GM12892 (cell line): ENCODE results near the gene GSG1L.

Experiments used
- DNase-seq: peaks from one replicate; pipeline ENCODE4 v3.0.0; 2011; ENCODE audit not compliant: insufficient read length
- FAIRE-seq: peaks from 2 replicates; lab custom pipeline; 2011; peaks lifted over from hg19 to GRCh38; lab: Jason Lieb, UNC
- POLR2A ChIP-seq: IDR thresholded peaks from 2 replicates; pipeline ENCODE4 v1.6.1; 2011; ENCODE audit warnings: low read depth, low read length, control low read depth
- POLR2AphosphoS5 ChIP-seq: IDR thresholded peaks from 2 replicates; pipeline ENCODE4 v1.6.1; 2011; ENCODE audit warnings: low read depth, low read length, control low read depth
- TAF1 ChIP-seq: IDR thresholded peaks from 2 replicates; pipeline ENCODE4 v1.6.1; 2011; ENCODE audit warnings: low read depth, mild to moderate bottlenecking, control low read depth, low read length, borderline replicate concordance

The GSG1L gene

DNA sequence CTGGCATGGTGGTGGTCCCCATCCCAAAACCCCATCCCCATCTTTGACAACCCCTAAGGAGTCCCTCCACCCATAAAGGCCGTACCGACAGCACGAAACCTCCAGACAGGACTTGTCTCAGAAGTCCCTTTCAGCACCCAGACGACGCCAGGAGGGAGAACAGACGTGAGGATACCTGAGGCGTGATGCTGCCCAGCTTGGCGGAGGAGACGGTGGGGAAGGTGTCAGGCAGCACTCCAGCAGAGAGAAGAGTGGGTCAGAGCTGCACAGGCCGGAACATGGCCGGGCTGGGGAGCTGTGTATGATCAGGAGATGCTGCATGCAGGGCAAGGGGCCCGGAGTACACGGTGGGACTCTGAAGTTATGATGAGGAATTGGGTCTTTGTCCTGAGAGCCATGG is 244.2 kb downstream of the GSG1L start:
- FAIRE-seq = no peak
- DNase-seq = no peak
- TF ChIP-seq POLR2A (no peak), POLR2AphosphoS5 (no peak), TAF1 (no peak)

DNA sequence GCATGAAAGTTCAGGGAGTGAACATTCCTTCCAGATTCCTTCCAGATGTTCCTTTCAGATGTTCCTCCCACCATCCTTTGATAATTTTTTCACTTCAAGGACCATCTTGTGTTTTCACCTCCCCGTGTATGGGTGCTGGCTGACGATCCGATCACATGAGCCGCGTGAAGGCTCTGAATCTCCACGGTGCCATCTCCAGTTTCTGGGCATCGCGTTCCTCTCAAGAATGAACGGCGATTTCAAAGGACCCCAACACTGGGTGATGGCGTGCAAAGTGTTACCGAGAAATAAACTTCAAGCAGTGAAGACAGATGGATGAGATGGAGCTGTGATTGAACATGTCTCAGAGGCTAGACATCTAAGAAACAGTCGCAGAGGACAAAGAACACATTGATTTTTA is 245.3 kb downstream of the GSG1L start:
- DNase-seq = no peak
- FAIRE-seq = no peak
- TF ChIP-seq TAF1 (no peak), POLR2AphosphoS5 (no peak), POLR2A (no peak)

DNA sequence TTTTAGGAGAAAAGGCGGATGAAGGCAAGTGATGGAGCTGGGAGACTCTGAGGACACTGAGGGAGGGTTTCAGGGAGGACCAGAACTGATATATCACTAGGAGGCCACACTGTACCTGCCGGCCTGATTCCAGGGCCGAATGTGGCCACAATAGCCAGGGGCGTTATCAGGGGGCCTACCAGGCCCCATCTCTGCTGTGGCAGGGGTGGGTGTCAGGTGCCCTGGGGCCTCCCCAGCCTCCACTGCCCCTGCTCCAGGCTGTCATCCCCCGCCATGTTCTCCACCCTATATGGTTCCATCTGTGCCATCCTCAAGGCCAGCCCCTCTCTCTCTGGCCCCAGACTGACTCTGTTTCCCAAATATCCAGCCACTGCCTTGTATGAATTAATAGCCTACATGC is 246.5 kb downstream of the GSG1L start:
- TF ChIP-seq POLR2AphosphoS5 = no peak
- TF ChIP-seq POLR2A = no peak
- TF ChIP-seq TAF1 = no peak
- DNase-seq (no peak), FAIRE-seq (no peak)

DNA sequence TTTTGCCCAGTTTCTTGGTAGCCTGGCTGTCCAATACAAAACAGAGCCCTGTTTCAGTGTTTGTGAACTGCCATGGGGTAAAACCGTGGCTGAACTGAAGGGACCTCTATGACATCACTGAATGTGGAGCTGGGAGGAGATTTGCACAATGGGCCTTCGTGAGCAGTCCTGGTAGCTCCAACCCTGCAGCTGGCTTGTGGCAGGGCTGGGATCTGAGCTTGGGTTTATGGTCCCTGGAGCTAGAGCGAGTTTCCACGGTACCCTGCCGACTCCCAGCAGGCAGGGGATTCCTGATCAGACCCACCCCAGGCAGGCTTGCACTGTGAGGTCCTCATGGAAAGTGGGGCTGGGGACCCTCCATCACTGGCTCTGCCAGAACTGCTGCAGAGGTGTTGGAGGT is 247.0 kb downstream of the GSG1L start:
- TF ChIP-seq POLR2A (no peak), POLR2AphosphoS5 (no peak), TAF1 (no peak)
- FAIRE-seq (no peak), DNase-seq (no peak)

DNA sequence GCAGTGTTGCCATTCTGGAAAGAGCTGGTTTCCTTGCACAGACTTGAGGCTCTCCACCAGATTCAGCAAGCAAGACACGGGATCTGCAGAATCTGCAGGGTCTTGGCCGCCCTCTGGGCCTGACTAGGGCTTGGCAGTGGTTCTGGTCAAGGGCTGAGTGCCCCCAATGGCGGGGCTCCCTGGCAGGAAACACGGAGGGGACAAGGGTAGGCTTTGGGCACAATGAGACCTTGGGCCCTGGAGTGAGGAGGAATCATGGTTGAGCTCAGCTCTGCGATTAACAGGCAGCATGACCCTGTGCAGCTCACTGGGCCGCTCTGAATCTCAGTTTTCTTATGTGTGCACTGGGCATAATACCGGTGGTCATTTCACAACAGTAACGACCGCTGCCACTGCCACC is 249.9 kb downstream of the GSG1L start:
- FAIRE-seq (no peak), DNase-seq (no peak)
- TF ChIP-seq POLR2A (no peak), POLR2AphosphoS5 (no peak), TAF1 (no peak)

DNA sequence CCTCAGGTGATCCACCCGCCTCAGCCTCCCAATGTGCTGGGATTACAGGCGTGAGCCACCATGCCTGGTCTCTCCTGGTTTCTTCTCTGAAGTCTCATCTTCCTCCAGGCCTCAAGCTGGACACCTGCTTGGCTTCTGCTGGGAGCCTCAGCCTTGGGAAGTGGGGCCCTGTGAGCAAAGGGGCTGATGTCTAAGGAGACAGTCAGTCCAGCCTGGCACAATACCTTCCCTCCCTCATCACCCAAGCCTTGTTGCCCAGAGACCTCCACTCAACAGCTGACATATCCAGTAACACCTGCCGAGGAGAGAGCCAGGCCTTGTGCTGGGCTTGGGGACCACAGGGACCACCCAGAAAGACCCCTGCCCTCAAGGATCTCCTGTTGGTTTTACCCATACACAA is 251.6 kb downstream of the GSG1L start:
- no peak for FAIRE-seq
- no peak for TF ChIP-seq TAF1
- no peak for TF ChIP-seq POLR2A
- no peak for TF ChIP-seq POLR2AphosphoS5
- no peak for DNase-seq

DNA sequence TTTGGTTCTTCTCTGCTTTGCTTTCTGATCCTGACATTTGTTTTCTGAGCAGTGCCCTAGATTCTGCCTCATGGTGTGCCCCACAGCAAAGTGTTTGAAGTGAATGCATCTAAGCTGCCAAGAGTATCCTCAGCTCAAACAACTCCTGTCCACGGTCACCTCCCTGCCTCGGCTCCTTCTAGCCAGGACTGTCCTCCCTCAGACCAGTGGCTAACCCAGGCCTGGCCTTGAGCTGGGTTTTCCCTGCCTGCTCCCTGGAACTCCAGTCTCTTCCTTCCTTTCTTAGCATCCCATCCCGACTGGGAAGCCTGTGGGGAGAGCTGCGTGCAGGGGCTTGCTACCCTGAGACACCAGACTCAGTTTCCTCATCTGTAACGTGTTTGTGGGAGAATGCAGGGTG is 256.5 kb downstream of the GSG1L start:
- TF ChIP-seq POLR2A (no peak), POLR2AphosphoS5 (no peak), TAF1 (no peak)
- FAIRE-seq = no peak
- DNase-seq = no peak

DNA sequence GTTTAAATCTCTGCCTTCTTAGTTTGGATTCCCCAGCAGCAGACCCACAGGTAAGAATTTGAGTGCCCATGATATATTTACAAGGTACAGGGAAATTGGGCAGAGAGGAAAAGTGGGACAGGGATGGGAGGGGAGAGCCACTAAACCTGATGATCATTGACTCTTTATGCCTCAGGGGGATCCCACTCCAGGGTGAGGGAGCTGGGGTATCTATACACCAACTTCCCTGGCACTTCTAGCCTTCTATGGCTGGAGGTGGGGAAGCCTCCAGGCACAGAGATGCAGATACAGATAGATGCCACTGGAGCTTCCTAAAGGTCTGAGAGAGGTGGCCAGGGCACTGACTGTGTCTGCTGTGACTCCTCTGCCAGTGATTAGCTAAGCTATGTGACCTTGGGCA is 257.1 kb downstream of the GSG1L start:
- DNase-seq = no peak
- FAIRE-seq = no peak
- TF ChIP-seq POLR2AphosphoS5 (no peak), TAF1 (no peak), POLR2A (no peak)

DNA sequence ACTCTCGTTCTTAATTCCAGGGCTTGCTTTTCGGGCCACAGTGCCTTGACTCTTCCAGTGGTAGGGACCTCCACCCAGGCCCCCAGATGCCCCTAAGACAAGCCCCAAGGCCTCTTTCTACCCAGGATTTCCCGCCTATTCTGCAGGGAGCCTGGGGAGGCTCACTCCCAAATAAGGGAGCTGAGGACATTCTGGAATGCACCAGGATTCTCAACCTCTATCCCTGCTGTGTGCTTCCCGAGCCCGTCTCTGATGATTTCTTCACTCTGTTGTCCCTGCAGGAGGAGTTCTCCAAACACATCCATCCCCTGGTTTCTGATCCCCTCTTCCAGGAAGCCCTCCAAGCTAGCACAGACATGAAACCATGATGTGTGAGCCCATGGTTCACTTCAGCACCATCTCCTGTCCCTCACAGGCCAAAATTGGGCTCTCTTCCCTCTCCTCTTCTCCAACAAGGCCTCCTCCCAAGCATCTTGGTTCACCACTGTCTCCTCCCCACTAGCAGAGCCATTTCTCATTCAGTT is 257.6 kb downstream of the GSG1L start:
- TF ChIP-seq POLR2AphosphoS5 (no peak), TAF1 (no peak), POLR2A (no peak)
- DNase-seq (no peak), FAIRE-seq (no peak)

DNA sequence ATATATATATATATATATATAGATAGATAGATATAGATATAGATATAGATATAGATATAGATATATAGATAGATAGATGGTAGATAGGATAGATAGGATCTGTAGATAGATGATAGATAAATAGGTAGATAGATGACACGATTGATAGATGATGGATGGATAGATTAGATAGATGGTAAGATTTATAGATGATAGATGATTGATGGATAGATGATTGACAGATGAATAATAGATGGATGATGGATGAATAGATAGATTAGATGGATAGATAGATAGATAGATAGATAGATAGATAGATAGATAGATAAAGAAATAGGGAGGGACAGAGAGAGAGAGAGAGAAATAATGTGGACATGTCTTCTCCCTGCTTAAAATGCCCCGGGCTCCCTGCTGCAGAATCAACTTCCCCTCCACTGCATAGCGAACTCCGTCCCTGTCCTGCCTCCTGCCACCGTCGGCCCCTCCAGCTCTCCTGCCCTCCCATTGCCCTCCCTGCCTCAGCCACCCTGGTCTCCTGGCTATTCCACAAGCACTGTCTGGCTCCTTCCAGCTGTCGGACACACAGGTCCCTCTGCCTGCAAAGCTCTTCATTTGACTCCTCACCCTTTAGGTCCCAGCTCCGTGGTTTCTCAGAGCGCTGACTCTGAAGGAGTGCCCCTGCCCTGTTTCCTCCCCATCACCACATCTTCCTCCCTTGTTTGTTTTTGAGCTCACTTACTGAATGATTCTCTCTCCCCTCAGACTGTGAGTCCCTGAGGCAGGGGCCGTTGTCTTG is 259.6 kb downstream of the GSG1L start:
- TF ChIP-seq TAF1 (no peak), POLR2A (no peak), POLR2AphosphoS5 (no peak)
- FAIRE-seq (no peak), DNase-seq (no peak)

DNA sequence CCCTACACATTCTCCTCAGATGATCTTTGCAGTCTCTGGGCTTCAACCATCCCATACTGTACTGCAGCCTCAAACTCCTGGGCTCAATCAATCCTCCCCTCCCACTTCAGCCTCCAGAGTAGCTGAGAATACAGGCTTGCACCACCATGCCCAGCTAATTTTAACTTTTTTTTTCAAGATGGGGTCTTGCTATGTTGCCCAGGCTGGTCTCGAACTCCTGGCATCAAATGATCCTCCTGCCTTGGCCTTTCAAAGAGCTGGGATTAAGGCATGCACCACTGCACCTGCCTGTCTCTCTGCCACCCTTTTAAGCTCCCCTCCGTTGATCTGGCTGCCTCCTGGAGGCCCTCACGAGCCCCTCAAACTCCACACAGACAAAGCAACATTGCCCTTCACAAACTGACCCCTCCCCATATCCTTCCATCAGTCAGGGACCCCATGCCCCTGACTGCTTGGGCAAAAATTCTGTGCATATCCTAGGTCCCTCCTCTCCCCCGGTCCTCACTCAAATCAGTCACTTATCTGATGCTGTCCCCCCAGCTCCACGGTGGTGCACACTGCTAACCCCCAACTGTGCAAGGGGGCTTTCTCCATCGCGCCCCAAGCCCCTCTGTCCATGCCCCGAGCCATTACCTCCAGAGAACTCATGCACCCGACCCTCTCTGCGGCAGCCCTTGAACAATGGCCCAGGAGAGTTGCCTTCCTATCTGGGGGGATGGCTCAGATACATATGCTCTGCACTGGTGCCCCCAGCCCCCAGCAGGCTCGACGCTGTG is 260.7 kb downstream of the GSG1L start:
- FAIRE-seq (no peak), DNase-seq (no peak)

More for the DNA sequence above, 260.7 kb downstream of the GSG1L start:
- no peak for TF ChIP-seq TAF1
- no peak for TF ChIP-seq POLR2AphosphoS5
- TF ChIP-seq POLR2A = no peak
